Kidney epithelial cell (primary cell): ENCODE measurements around the gene ACTN3. TPM values are rescaled to one million over a fixed set of nuclear protein-coding genes. Genes with fewer than 3 reads are reported as not detected.
A peak's percentile ranks its signal among the peaks of the same experiment; 100 is the strongest.

Experiments
- DNase-seq: peaks from one replicate; pipeline ENCODE4 v3.0.0-alpha.2; 2010; ENCODE audit warnings: low read depth
- H3K27me3 ChIP-seq: 2 replicates; pipeline ENCODE4 v1.6.0; 2011; ENCODE audit warnings: low read length; ENCODE audit not compliant: control insufficient read depth, insufficient read depth
- H3K36me3 ChIP-seq: 2 replicates; pipeline ENCODE4 v1.5.1; 2011; ENCODE audit warnings: low read length; ENCODE audit not compliant: control insufficient read depth, insufficient read depth
- H3K4me3 ChIP-seq: 2 replicates; pipeline ENCODE4 v1.5.1; 2011; ENCODE audit warnings: low read depth, mild to moderate bottlenecking, control low read depth, low read length
- total RNA-seq: library from RNA; depleted of rRNA; stranded (reverse); fragments of >200 nt; gene quantifications from 2 replicates; pipeline ENCODE4 v1.2.3, GENCODE V29; 2015
- TF ChIP-seq, protein P1 (sequence below): IDR thresholded peaks from 2 replicates; pipeline ENCODE4 v1.5.1; 2011; ENCODE audit warnings: mild to moderate bottlenecking, moderate library complexity, low read length, control low read depth, inconsistent platforms; ENCODE audit not compliant: insufficient read depth, poor library complexity, severe bottlenecking

Gene ACTN3
- total RNA-seq, 1 donor from 2014 or later = not detected

DNA sequence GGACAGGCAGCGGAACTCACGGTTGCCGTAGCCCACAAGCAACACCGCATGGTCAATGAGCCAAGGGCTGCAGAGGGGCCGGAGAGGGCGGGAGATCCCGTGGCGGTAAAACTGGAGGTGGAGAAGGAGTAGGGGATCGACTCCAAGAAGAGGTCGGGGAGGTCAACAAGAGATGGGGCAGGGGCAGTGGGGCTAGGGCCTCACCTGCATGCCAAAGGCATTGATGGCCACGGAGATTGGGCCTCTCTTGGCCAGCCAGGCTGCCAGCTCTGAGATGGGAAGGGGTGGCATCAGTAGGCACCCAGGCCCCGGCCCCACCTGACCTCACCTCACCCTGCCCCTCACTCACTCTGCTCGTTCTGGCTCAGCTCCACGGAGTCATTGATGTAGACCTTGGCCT lies 17.8 kb downstream of the ACTN3 start:
- no peaks in the 10 kb centered on the region for H3K36me3 ChIP-seq
- no peak for DNase-seq
- no peak overlapping the region for H3K4me3 ChIP-seq
- H3K27me3 ChIP-seq = peaks cover 16% of the 10 kb centered on the region
- TF ChIP-seq, protein P1, sequence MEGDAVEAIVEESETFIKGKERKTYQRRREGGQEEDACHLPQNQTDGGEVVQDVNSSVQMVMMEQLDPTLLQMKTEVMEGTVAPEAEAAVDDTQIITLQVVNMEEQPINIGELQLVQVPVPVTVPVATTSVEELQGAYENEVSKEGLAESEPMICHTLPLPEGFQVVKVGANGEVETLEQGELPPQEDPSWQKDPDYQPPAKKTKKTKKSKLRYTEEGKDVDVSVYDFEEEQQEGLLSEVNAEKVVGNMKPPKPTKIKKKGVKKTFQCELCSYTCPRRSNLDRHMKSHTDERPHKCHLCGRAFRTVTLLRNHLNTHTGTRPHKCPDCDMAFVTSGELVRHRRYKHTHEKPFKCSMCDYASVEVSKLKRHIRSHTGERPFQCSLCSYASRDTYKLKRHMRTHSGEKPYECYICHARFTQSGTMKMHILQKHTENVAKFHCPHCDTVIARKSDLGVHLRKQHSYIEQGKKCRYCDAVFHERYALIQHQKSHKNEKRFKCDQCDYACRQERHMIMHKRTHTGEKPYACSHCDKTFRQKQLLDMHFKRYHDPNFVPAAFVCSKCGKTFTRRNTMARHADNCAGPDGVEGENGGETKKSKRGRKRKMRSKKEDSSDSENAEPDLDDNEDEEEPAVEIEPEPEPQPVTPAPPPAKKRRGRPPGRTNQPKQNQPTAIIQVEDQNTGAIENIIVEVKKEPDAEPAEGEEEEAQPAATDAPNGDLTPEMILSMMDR = no peak

DNA sequence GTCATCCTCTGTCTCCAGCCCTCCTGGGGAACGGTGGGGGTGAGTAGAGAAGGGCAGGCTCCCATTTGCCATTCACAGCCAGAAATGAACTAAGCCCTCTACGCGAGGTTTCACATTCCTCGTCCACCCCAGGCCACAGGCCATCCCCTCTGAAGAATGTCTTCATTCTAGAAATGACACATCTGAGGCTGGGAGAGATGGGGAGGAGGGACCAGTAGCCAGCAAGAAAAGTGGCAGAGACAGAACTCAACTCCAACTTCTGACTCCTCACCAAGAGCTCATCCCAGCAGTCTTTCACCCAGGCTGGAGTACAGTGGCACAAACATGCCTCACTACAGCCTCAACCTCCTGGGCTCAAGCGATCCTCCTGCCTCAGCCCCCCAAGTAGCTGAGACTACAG lies 18.3 kb downstream of the ACTN3 start:
- TF ChIP-seq, protein P1 = no peak
- Histone ChIP-seq H3K36me3 (no peaks in the 10 kb centered on the region), H3K27me3 (peaks cover 13% of the 10 kb centered on the region), H3K4me3 (no peak overlapping the region)
- no peak for DNase-seq

DNA sequence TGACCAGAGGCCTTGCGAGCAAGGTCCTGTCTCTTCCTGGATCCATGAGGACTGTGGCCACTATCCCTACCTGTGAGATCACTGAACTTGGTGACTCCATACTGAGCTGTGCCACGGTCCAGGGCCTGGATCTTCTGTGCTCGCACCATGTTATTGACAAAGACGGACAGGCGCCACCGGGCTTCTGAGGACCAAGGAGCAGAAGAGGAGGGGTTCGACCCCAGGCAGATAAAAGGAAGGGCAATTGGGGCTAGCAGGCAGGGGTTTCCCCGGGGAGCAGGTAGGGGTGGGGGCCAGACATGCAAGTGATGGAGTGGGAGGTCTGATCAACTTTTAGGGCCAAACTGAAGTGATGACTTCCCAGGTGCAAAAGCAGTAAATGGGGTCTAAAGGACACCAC lies 19.5 kb downstream of the ACTN3 start:
- TF ChIP-seq, protein P1 = no peak
- Histone ChIP-seq H3K27me3 (peaks cover 8% of the 10 kb centered on the region), H3K4me3 (no peak overlapping the region), H3K36me3 (no peaks in the 10 kb centered on the region)
- DNase-seq = no peak

DNA sequence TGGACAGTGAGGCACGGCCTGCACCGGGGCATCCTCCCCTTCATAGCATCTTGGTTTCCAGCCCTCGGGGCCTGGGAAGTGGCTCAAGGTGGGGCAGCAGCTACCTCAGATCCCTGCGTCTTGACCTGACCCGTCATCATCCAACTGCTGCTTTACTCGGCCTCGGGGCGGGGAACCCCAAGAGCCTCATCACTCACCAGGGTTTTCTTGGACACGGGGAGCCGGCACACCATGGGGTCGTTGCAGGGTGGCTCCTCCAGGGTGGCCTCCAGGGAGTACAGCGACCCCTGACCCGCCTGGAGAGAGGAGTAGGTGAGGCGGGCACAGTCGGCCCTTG lies 21.1 kb downstream of the ACTN3 start:
- Histone ChIP-seq H3K27me3 (peaks cover 8% of the 10 kb centered on the region), H3K36me3 (no peaks in the 10 kb centered on the region), H3K4me3 (peak overlapping the region; percentile 38)
- TF ChIP-seq, protein P1 = no peak
- DNase-seq = no peak

DNA sequence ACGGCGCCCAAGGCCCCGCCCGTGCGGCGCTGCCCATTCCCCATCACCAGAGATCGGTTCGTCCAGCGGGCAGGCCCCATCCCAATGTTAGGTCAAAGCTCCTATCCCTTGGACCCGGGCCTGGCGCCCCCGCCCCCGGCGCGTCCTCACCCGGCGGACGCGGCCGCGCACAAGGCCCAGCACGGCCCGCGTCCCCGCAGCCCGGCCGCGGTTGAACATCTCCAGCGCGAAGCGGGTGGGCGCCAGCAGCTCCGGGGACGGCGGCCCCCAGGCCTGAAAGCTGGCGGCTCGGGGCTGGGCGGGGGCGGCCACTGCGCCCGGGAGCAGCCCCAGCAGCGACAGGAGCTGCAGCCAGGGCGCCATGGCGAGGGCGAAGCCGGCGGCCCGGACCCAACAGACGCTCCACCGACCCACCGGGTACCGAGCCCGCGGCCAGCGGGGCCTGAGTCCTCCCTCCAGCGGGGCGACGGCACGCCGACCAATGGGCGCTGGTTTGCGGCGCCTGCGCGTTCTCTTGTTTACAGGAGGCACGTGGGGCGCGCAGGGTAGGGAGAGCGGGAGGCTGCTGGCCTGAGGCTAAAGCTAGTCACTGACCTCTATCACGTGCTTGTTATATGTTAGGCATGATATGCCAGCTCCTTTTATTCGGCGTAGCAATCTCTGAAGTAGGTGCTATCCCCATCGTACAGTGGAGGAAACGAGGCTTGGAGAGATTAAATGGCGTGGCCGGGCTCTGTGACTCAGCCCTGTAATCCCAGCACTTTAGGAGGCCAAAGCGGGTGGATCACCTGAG lies 21.6 kb downstream of the ACTN3 start, which contains the start of gene CTSF:
Gene CTSF (minus strand): TSS at position 483 of the 793 bp plus-strand sequence. CDS start 120 bp downstream, at position 363.
- no peaks in the 10 kb centered on the region for H3K36me3 ChIP-seq
- H3K27me3 ChIP-seq = peaks cover 8% of the 10 kb centered on the region
- no peak for DNase-seq
- H3K4me3 ChIP-seq = peak within 1 kb of the TSS; percentile 38
- TF ChIP-seq, protein P1 = no peak

DNA sequence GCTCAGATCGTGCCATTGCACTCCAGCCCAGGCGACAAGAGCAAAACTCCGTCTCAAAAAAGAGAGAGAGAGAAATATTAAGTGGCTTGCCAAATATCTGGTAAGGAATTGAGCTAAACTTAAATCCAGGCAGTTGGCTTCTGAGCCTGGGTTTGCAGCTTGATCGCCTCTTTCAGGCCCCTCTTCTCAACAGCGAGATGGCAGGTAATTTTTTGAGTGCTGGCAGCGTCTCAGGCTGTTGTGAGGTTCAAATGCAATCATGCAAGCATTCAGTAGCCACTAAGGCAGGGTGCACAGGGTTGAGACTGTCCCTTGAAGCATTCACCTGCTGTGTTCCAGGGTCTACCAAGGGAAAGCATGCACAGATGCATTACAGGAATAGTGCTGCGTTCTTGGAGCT lies 22.4 kb downstream of the ACTN3 start:
- peaks cover 8% of the 10 kb centered on the region for H3K27me3 ChIP-seq
- TF ChIP-seq, protein P1 = no peak

More for the DNA sequence above, 22.4 kb downstream of the ACTN3 start:
- DNase-seq = no peak
- Histone ChIP-seq H3K4me3 (no peak overlapping the region), H3K36me3 (no peaks in the 10 kb centered on the region)
